Measurements from ENCODE around the gene ZNF407.

GRCh38 chr18:74610860-74611259 is 13.2 kb downstream of the ZNF407 start:
- TF ChIP-seq GATA2 (IDR thresholded peaks at IDR 0.05; ENCODE audit: low read depth, low read length), result no peak
- TF ChIP-seq GATA3 (IDR thresholded peaks at IDR 0.05; ENCODE audit: low read depth, low read length), result no peak

Data from SH-SY5Y (cell line).